Hepatocyte (in vitro differentiated cells): ENCODE results near the gene EXOC1.

Experiments used
- EZH2 ChIP-seq: fragments of 200-600 bp; sonication (generic); IDR thresholded peaks from 2 replicates; pipeline ENCODE4 v1.6.1; 2016; ENCODE audit warnings: antibody characterized with exemption, mild to moderate bottlenecking, borderline replicate concordance
- EZH2phosphoT487 ChIP-seq: fragments of 200-600 bp; sonication (generic); IDR thresholded peaks from one replicate; pipeline ENCODE4 v1.6.1; 2018; ENCODE audit warnings: antibody characterized with exemption, mild to moderate bottlenecking, low read depth, moderate library complexity; ENCODE audit not compliant: unreplicated experiment, severe bottlenecking
- TF ChIP-seq, protein P1 (sequence below): fragments of 200-600 bp; sonication (generic); IDR thresholded peaks from 2 replicates; pipeline ENCODE4 v1.5.1; 2016; ENCODE audit warnings: antibody characterized with exemption, mild to moderate bottlenecking; ENCODE audit not compliant: poor library complexity

DNA sequence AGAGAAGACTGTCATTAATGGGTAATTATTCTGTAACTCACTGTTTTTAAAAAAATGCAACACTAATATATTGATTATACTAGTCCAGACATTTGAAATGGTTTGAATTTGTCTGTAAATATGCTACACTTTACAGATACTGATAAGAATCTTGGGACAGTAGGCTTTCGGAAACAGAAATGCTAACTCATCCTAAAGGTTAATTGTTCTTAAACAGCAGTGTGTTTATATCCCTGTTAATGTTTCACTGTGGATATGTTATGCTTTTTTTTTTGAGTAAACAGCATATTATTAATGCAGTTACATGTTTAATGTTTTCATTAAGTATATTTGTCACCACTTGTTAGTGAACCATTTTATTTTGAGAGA, 31.4 kb downstream of the EXOC1 start:
- no peak for TF ChIP-seq EZH2phosphoT487
- TF ChIP-seq, protein P1, sequence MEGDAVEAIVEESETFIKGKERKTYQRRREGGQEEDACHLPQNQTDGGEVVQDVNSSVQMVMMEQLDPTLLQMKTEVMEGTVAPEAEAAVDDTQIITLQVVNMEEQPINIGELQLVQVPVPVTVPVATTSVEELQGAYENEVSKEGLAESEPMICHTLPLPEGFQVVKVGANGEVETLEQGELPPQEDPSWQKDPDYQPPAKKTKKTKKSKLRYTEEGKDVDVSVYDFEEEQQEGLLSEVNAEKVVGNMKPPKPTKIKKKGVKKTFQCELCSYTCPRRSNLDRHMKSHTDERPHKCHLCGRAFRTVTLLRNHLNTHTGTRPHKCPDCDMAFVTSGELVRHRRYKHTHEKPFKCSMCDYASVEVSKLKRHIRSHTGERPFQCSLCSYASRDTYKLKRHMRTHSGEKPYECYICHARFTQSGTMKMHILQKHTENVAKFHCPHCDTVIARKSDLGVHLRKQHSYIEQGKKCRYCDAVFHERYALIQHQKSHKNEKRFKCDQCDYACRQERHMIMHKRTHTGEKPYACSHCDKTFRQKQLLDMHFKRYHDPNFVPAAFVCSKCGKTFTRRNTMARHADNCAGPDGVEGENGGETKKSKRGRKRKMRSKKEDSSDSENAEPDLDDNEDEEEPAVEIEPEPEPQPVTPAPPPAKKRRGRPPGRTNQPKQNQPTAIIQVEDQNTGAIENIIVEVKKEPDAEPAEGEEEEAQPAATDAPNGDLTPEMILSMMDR: no peak
- TF ChIP-seq EZH2: no peak
